ENCODE results near the gene RAPGEF5.

The RAPGEF5 gene

GRCh38 chr7:22110227-22110839 is 246.6 kb downstream of the RAPGEF5 start:
- DNase-seq (ENCODE audit: low read depth) = peak; percentile 61
- TF ChIP-seq CTCF (IDR thresholded peaks at IDR 0.05; ENCODE audit: low read depth, low read length, missing control alignments) = peak; percentile 67
- no peak overlapping the region for H3K4me3 ChIP-seq (ENCODE audit: low read depth, low read length)

GRCh38 chr7:22109761-22110160 is 247.2 kb downstream of the RAPGEF5 start:
- no peak overlapping the region for H3K4me3 ChIP-seq (ENCODE audit: low read depth, low read length)
- no peak for DNase-seq (ENCODE audit: low read depth)
- TF ChIP-seq CTCF (IDR thresholded peaks at IDR 0.05; ENCODE audit: low read depth, low read length, missing control alignments) = peak; percentile 59

GRCh38 chr7:22108151-22108845 is 248.7 kb downstream of the RAPGEF5 start:
- no peak for TF ChIP-seq CTCF (IDR thresholded peaks at IDR 0.05; ENCODE audit: low read depth, low read length, missing control alignments)

GRCh38 chr7:22105550-22105949 is 251.4 kb downstream of the RAPGEF5 start:
- no peak overlapping the region for H3K4me3 ChIP-seq (ENCODE audit: low read depth, low read length)
- DNase-seq (ENCODE audit: low read depth) = no peak
- TF ChIP-seq CTCF (IDR thresholded peaks at IDR 0.05; ENCODE audit: low read depth, low read length, missing control alignments) = no peak

More at GRCh38 chr7:22108151-22108845, 248.7 kb downstream of the RAPGEF5 start:
- no peak for DNase-seq (ENCODE audit: low read depth)
- H3K4me3 ChIP-seq (ENCODE audit: low read depth, low read length) = no peak overlapping the region

- TF ChIP-seq CTCF (IDR thresholded peaks at IDR 0.05; ENCODE audit: low read depth, low read length, missing control alignments) = peak; percentile 41
- no peak for DNase-seq (ENCODE audit: low read depth)
- H3K4me3 ChIP-seq (ENCODE audit: low read depth, low read length) = no peak overlapping the region
These were observed 262.3 kb downstream of the RAPGEF5 start for GRCh38 chr7:22094413-22095342.

- DNase-seq (ENCODE audit: low read depth) = no peak
- no peak for TF ChIP-seq CTCF (IDR thresholded peaks at IDR 0.05; ENCODE audit: low read depth, low read length, missing control alignments)
These were observed 263.0 kb downstream of the RAPGEF5 start for GRCh38 chr7:22093936-22094335.

More at GRCh38 chr7:22093936-22094335, 263.0 kb downstream of the RAPGEF5 start:
- H3K4me3 ChIP-seq (ENCODE audit: low read depth, low read length) = no peak overlapping the region
